Astrocyte (in vitro differentiated cells and primary cell): ENCODE data around the gene PRR35. TPM values are rescaled to one million over a fixed set of nuclear protein-coding genes. Genes with fewer than 3 reads are reported as not detected.
A peak's percentile ranks its signal among the peaks of the same experiment; 100 is the strongest.

Experiments
- DNase-seq: peaks from one replicate; pipeline ENCODE4 v3.0.0-alpha.2; 2010; ENCODE audit warnings: low read depth
- FAIRE-seq: peaks from 2 replicates; lab custom pipeline; 2011; peaks lifted over from hg19 to GRCh38; lab: Jason Lieb, UNC
- H2AFZ ChIP-seq: 2 replicates; pipeline ENCODE4 v1.6.0; 2012; ENCODE audit warnings: low read depth, low read length, inconsistent platforms
- H3K27ac ChIP-seq: 2 replicates; pipeline ENCODE4 v1.5.1; 2011; ENCODE audit warnings: low read depth, low read length, inconsistent platforms
- H3K27me3 ChIP-seq: 2 replicates; pipeline ENCODE4 v1.6.0; 2011; ENCODE audit warnings: low read length, inconsistent platforms; ENCODE audit not compliant: insufficient read depth
- H3K36me3 ChIP-seq: 2 replicates; pipeline ENCODE4 v1.5.1; 2011; ENCODE audit warnings: low read length, inconsistent platforms; ENCODE audit not compliant: insufficient read depth
- H3K4me1 ChIP-seq: 2 replicates; pipeline ENCODE4 v1.5.1; 2011; ENCODE audit warnings: low read length, inconsistent platforms; ENCODE audit not compliant: insufficient read depth
- H3K4me2 ChIP-seq: 2 replicates; pipeline ENCODE4 v1.6.0; 2012; ENCODE audit warnings: low read length, inconsistent platforms
- H3K4me3 ChIP-seq: 2 replicates; pipeline ENCODE4 v1.5.1; 2011; ENCODE audit warnings: low read depth, mild to moderate bottlenecking, low read length, inconsistent platforms; ENCODE audit not compliant: insufficient read depth
- H3K79me2 ChIP-seq: 2 replicates; pipeline ENCODE4 v1.6.0; 2012; ENCODE audit warnings: mild to moderate bottlenecking, low read length, inconsistent platforms; ENCODE audit not compliant: insufficient read depth
- H3K9ac ChIP-seq: 2 replicates; pipeline ENCODE4 v1.6.0; 2012; ENCODE audit warnings: mild to moderate bottlenecking, low read length, inconsistent platforms
- H3K9me3 ChIP-seq: 2 replicates; pipeline ENCODE4 v1.5.1; 2012; ENCODE audit warnings: low read depth, mild to moderate bottlenecking, low read length, inconsistent platforms; ENCODE audit not compliant: insufficient read depth
- H4K20me1 ChIP-seq: 2 replicates; pipeline ENCODE4 v1.6.0; 2012; ENCODE audit warnings: low read length, inconsistent platforms; ENCODE audit not compliant: insufficient read depth
- H3K27ac Mint-ChIP-seq: one replicate; pipeline ENCODE4 v1.8.0; 2021; ENCODE audit warnings: mild to moderate bottlenecking, mixed read lengths; ENCODE audit not compliant: unreplicated experiment
- H3K27me3 Mint-ChIP-seq: one replicate; pipeline ENCODE4 v1.8.0; 2021; ENCODE audit warnings: low read depth, mixed read lengths; ENCODE audit not compliant: unreplicated experiment
- H3K36me3 Mint-ChIP-seq: one replicate; pipeline ENCODE4 v1.8.0; 2021; ENCODE audit warnings: low read depth, mixed read lengths; ENCODE audit not compliant: unreplicated experiment
- H3K4me1 Mint-ChIP-seq: one replicate; pipeline ENCODE4 v1.8.0; 2021; ENCODE audit warnings: low read depth, mixed read lengths; ENCODE audit not compliant: unreplicated experiment
- H3K4me3 Mint-ChIP-seq: one replicate; pipeline ENCODE4 v1.8.0; 2021; ENCODE audit warnings: mild to moderate bottlenecking, moderate library complexity, mixed read lengths; ENCODE audit not compliant: unreplicated experiment
- H3K9me3 Mint-ChIP-seq: one replicate; pipeline ENCODE4 v1.8.0; 2021; ENCODE audit warnings: mild to moderate bottlenecking, mixed read lengths; ENCODE audit not compliant: unreplicated experiment
- EZH2 ChIP-seq: IDR thresholded peaks from 2 replicates; pipeline ENCODE4 v1.6.1; 2012; ENCODE audit warnings: mild to moderate bottlenecking, low read length, inconsistent platforms; ENCODE audit not compliant: insufficient read depth
- total RNA-seq: library from RNA; stranded (reverse); gene quantifications from 2 replicates; pipeline ENCODE4 v1.2.1, GENCODE V29; 2021
- TF ChIP-seq, protein P1 (sequence below): IDR thresholded peaks from 2 replicates; pipeline ENCODE4 v1.5.1; 2011; ENCODE audit warnings: low read depth, mild to moderate bottlenecking, inconsistent platforms, low read length, moderate library complexity; ENCODE audit not compliant: insufficient read depth

Gene PRR35
- total RNA-seq, 1 donor from 2014 or later, result 0.09 TPM

DNA sequence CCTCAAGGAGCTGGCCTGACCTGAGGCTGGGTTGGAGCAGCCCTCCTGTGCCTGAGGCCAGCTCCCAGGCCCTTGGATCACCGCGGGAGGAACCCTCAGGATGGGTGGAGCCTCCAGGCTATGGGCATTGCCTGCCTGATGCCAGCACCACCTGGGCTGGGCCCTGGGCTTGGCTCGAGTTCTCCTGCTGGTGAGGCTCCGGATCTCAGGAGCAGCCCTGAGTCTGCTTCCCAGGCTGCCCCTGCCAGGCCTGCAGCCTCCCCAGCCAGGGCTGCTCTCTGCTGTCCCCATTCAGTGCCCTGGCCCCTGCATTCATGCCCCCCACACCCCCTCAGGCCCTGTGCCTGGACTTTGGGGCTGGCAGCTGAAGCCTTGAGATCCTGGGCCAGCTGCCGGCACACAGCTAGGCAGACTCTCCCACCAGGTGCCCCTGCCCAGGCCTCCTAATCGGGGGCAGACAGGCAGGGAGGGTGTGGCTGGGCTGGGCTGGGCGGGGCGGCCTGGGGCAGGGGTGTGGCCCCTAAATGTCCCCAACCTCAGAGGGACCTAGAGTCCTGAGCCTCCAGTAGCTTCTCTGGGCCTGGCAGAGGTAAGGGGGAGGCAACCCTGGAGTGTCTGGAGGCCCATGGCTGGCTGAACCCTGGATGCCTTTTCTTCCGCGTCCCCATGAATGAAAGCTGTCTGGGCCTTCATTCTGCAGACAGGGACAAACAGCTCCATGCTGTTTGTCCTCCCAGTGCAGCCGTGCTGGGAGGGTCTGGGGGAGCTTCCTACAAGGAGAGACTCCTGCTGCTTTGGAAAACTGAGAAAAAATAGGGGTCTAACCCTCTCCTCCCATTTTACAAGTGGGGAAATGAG lies 8.4 kb downstream of the PRR35 start:
- Histone ChIP-seq H4K20me1 (peaks cover 30% of the 10 kb centered on the region), H3K27ac (peak overlapping the region; percentile 53), H3K4me1 (peaks cover 19% of the 10 kb centered on the region), H3K9me3 (no peaks in the 10 kb centered on the region), H3K27me3 (no peaks in the 10 kb centered on the region), H3K9ac (peak overlapping the region; percentile 85), H3K4me2 (peak overlapping the region; percentile 95), H3K79me2 (peaks cover 26% of the 10 kb centered on the region), H3K4me3 (no peak overlapping the region), H3K36me3 (no peaks in the 10 kb centered on the region), H2AFZ (peak overlapping the region; percentile 92)
- FAIRE-seq, result no peak
- no peak for DNase-seq
- TF ChIP-seq EZH2, result no peak
- TF ChIP-seq, protein P1, sequence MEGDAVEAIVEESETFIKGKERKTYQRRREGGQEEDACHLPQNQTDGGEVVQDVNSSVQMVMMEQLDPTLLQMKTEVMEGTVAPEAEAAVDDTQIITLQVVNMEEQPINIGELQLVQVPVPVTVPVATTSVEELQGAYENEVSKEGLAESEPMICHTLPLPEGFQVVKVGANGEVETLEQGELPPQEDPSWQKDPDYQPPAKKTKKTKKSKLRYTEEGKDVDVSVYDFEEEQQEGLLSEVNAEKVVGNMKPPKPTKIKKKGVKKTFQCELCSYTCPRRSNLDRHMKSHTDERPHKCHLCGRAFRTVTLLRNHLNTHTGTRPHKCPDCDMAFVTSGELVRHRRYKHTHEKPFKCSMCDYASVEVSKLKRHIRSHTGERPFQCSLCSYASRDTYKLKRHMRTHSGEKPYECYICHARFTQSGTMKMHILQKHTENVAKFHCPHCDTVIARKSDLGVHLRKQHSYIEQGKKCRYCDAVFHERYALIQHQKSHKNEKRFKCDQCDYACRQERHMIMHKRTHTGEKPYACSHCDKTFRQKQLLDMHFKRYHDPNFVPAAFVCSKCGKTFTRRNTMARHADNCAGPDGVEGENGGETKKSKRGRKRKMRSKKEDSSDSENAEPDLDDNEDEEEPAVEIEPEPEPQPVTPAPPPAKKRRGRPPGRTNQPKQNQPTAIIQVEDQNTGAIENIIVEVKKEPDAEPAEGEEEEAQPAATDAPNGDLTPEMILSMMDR, result no peak
- no peaks in the 10 kb centered on the region for H3K27me3 Mint-ChIP-seq
- H3K4me3 Mint-ChIP-seq, result peak overlapping the region; percentile 85
- peaks cover 6% of the 10 kb centered on the region for H3K4me1 Mint-ChIP-seq
- no peaks in the 10 kb centered on the region for H3K9me3 Mint-ChIP-seq
- H3K27ac Mint-ChIP-seq, result no peak overlapping the region
- H3K36me3 Mint-ChIP-seq, result no peaks in the 10 kb centered on the region

DNA sequence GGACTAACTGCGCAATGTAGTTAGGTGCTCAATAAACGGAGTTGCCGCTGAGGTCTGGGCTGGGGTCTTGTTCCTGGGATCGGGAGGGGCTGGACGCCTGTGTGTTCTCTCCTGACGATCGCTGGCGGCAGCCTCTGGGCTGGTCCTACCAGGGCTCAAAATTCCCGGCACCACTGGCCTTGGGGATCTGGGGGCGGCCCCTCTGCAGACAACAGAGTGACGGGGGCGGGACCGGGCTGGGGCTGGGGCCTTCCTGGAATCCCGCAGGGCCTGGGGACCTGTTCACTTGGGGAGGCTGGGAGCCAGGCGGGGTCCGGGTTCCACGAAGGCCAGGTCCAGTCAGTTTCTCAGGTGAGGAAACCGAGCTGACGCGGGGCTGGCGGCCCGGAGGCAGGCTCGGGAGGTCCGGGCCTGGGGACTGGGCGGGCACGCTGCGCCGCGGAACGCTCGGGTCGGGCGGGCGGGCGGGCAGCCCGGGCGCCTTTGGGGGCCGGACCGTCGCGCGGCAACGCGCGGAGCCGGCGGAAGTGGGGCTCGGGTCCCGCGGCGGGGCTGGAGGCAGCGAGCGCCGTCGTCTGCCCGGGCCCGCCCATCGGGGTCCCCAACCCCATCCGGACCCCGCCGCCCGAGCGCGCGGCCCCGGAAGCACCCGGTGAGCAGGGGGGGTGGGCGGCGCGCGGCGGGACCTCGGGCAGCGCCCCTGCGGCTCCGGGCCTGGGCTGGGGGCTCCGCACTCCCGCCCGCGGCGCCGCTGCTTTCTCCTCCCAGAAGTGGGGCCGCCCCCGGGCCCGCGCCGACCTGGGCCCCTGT lies 9.5 kb downstream of the PRR35 start, which contains the start of gene PIGQ:
Gene PIGQ (plus strand): TSS at position 524 of the 810 bp plus-strand sequence. CDS start 4,107 bp downstream, outside the sequence.
- Mint-ChIP-seq H3K9me3 (no peaks in the 10 kb centered on the region), H3K36me3 (no peaks in the 10 kb centered on the region), H3K4me1 (peaks cover 6% of the 10 kb centered on the region), H3K4me3 (peak within 1 kb of the TSS; percentile 86), H3K27ac (peak within 1 kb of the TSS; percentile 72), H3K27me3 (no peaks in the 10 kb centered on the region)
- H3K9me3 ChIP-seq, result no peaks in the 10 kb centered on the region
- peak within 1 kb of the TSS; percentile 95 for H3K4me2 ChIP-seq
- no peak for TF ChIP-seq EZH2
- TF ChIP-seq, protein P1, result no peak
- peaks cover 26% of the 10 kb centered on the region for H3K79me2 ChIP-seq
- H3K4me1 ChIP-seq, result peaks cover 19% of the 10 kb centered on the region
- H2AFZ ChIP-seq, result peak within 1 kb of the TSS; percentile 92
- FAIRE-seq (no peak), DNase-seq (peak; percentile 47)
- peaks cover 32% of the 10 kb centered on the region for H4K20me1 ChIP-seq
- no peaks in the 10 kb centered on the region for H3K27me3 ChIP-seq
- peak within 1 kb of the TSS; percentile 93 for H3K4me3 ChIP-seq
- peak within 1 kb of the TSS; percentile 53 for H3K27ac ChIP-seq
- H3K9ac ChIP-seq, result peak within 1 kb of the TSS; percentile 85
- H3K36me3 ChIP-seq, result peaks cover 2% of the 10 kb centered on the region
